Heart left ventricle (tissue), 16 donors: ENCODE data around the gene BICC1. TPM values are rescaled to one million over a fixed set of nuclear protein-coding genes. Genes with fewer than 3 reads are reported as not detected.

Experiments used
- ATAC-seq, 4 donors: fragments of 200-7000 bp; cut with Tn5 transposase; one replicate each; pipeline ENCODE4 v1.9.1; 2020 to 2022; ENCODE audit warnings: moderate library complexity in 4 of 4, mild to moderate bottlenecking in 3 of 4, moderate number of reproducible peaks in 1 of 4
- DNase-seq, 5 donors: peaks; one replicate each; pipeline ENCODE4 v3.0.0-alpha.2; 2020
- H3K27ac ChIP-seq, 12 donors: fragments of 200-600 bp; sonication (generic) in 4 of 12; one replicate each; pipeline versions ENCODE4 v1.5.0 to v1.8.0; 2016 to 2022; ENCODE audit warnings: mild to moderate bottlenecking in 2 of 12
- H3K27me3 ChIP-seq, 9 donors: fragments of 200-600 bp; sonication (generic) in 2 of 9; one replicate each; pipeline versions ENCODE4 v1.5.1 to v1.8.0; 2016 to 2022; ENCODE audit warnings: mild to moderate bottlenecking in 3 of 9
- H3K36me3 ChIP-seq, 9 donors: fragments of 200-600 bp; sonication (generic) in 2 of 9; one replicate each; pipeline versions ENCODE4 v1.5.0 to v1.8.0; 2018 to 2022; ENCODE audit warnings: mild to moderate bottlenecking in 2 of 9
- H3K4me1 ChIP-seq, 12 donors: fragments of 200-600 bp; sonication (generic) in 4 of 12; one replicate each; pipeline versions ENCODE4 v1.5.0 to v1.8.0; 2016 to 2022; ENCODE audit warnings: mild to moderate bottlenecking in 3 of 12
- H3K4me3 ChIP-seq, 12 donors: fragments of 200-600 bp; sonication (generic) in 4 of 12; one replicate each; pipeline versions ENCODE4 v1.5.0 to v1.8.0; 2017 to 2022; ENCODE audit warnings: mild to moderate bottlenecking in 9 of 12, moderate library complexity in 4 of 12
- H3K9me3 ChIP-seq, 12 donors: fragments of 200-600 bp; sonication (generic) in 4 of 12; one replicate each; pipeline versions ENCODE4 v1.5.0 to v1.8.0; 2016 to 2022; ENCODE audit warnings: mild to moderate bottlenecking in 1 of 12
- CTCF ChIP-seq, 12 donors: fragments of 200-600 bp; sonication (generic) in 4 of 12; IDR thresholded peaks; one replicate each; pipeline versions ENCODE4 v1.5.0 to v1.8.0; 2018 to 2022; ENCODE audit warnings: antibody characterized with exemption in 12 of 12, mild to moderate bottlenecking in 5 of 12
- POLR2A ChIP-seq, 2 donors: fragments of 450-650 bp; IDR thresholded peaks; one replicate each; pipeline ENCODE4 v1.6.1; 2017; ENCODE audit warnings: antibody characterized with exemption in 2 of 2, mild to moderate bottlenecking in 2 of 2, moderate library complexity in 2 of 2
- WGBS, 4 donors: extraction: QIAGEN DNeasy Blood & Tissue Kit in 2 of 4; methylation state at CpG; one replicate each; pipeline versions ENCODE4 v1.1.5 to v1.1.7; 2013 to 2018; 5-methylcytosine and 5-hydroxymethylcytosine counted together
- intact Hi-C, 10 donors: fragments of 100-400 bp; cut with DNase I; formaldehyde crosslinking; loops; one replicate each; pipeline versions ENCODE4 v1.11.1 to v1.14.2; 2022
- polyA plus RNA-seq, 2 donors: library from polyadenylated mRNA; stranded (reverse); fragments of 200-250 nt; gene quantifications; one replicate each; pipeline ENCODE4 v1.2.3, GENCODE V29; 2013
- total RNA-seq, 9 donors: library from RNA; depleted of rRNA in 2 of 9; stranded (reverse); fragments of >200 nt in 2 of 9; fragmentation: NEBNext Ultra II Directional in 3 of 9; extraction: Animal tissue kit (Norgen Biotek cat#: 25700) in 3 of 9; gene quantifications; one replicate each; pipeline versions ENCODE4 v1.1.0 to v1.2.4, GENCODE V29; 2016 to 2023
- donor health status: ischemic (EF 13 %, LVEDD 7.1; RV severe dilation, severe dysfunction).
- donor health status: healthy with polysubstance abuse.
- donor health status: DM: no; HTN: yes; CAD: no.
- donor health status: DM: no; HTN: no; CAD: no.
- donor health status: ischemic (EF 25% LVEDD 6.9; RV normal size, moderate dysfunction).
- donor health status: ischemic (EF 25% LVEDD 5.7; RV mildly dilated, moderate dysfunction).
- donor health status: healthy.
- donor health status: DM: yes; HTN: yes; CAD: no.
- donor health status: ischemic (EF 35%, LVEDD 5.7; RV mildly dilated, moderate dysfunction).
- donor health status: nonischemic (EF 11% LVEDD 7.7; RV severe dilation, severe dysfunction).
- donor health status: DM: yes; HTN: yes; CAD: no.
- donor health status: PGD.
- donor health status: ischemic (EF 29% LVEDD 5.4; RV normal size, mild dysfunction).
- donor health status: nonischemic (EF 23%, LVEDD 6.1; RV moderate dilation, normal function).

The BICC1 gene
- total and polyA plus RNA-seq, 11 donors, result 1.6 to 18.7 (median 4.8) TPM

- Histone ChIP-seq H3K27me3 (no peaks in the 10 kb centered on the region), H3K27ac (peak overlapping the region in 7 of 12 donors; percentile 18 to 52 (median 33)), H3K36me3 (no peaks in the 10 kb centered on the region), H3K4me3 (no peak overlapping the region), H3K9me3 (no peaks in the 10 kb centered on the region), H3K4me1 (peaks cover 0 to 38% (median 1%) of the 10 kb centered on the region in 12 donors)
- TF ChIP-seq POLR2A (IDR thresholded peaks at IDR 0.05) (no peak), CTCF (IDR thresholded peaks at IDR 0.05) (no peak)
- peak in 2 of 4 donors; percentile 15 to 31 for ATAC-seq
- WGBS, 4 donors, result 35 to 48% (median 41%) methylated on average over 5 of the region's 5 CpGs
- no peak for DNase-seq
- intact Hi-C loops, result loop anchor here in 1 of 10 donors (10.0 kb wide), 2 partner anchors 132 to 262 kb away; partner anchors contain the start of gene BICC1
Observed at GRCh38 chr10:58776568-58777318, 264.1 kb downstream of the BICC1 start.

GRCh38 chr10:58778966-58779365 is 266.3 kb downstream of the BICC1 start:
- no peak for DNase-seq
- no peak for ATAC-seq
- H3K4me3 ChIP-seq, result no peak overlapping the region
- no peaks in the 10 kb centered on the region for H3K9me3 ChIP-seq
- no peaks in the 10 kb centered on the region for H3K27me3 ChIP-seq
- 72 to 83% (median 76%) methylated on average over 2 of the region's 2 CpGs for WGBS, 4 donors
- H3K4me1 ChIP-seq, result peaks cover 0 to 58% (median 9%) of the 10 kb centered on the region in 12 donors
- H3K27ac ChIP-seq, result peak overlapping the region in 2 of 12 donors; percentile 31 to 34
- TF ChIP-seq POLR2A (IDR thresholded peaks at IDR 0.05) (no peak), CTCF (IDR thresholded peaks at IDR 0.05) (no peak)
- no peaks in the 10 kb centered on the region for H3K36me3 ChIP-seq
- intact Hi-C loops, result loop anchor here in 1 of 10 donors (10.0 kb wide), 2 partner anchors 134 to 264 kb away; partner anchors contain the start of gene BICC1

- intact Hi-C loops, result loop anchor here in 1 of 10 donors (10.0 kb wide), 2 partner anchors 135 to 265 kb away; partner anchors contain the start of gene BICC1
Observed at GRCh38 chr10:58779594-58779993, 266.9 kb downstream of the BICC1 start.

More at GRCh38 chr10:58779594-58779993, 266.9 kb downstream of the BICC1 start:
- TF ChIP-seq CTCF (IDR thresholded peaks at IDR 0.05) (no peak), POLR2A (IDR thresholded peaks at IDR 0.05) (no peak)
- no peak for DNase-seq
- no peak overlapping the region for H3K4me3 ChIP-seq
- no peaks in the 10 kb centered on the region for H3K36me3 ChIP-seq
- H3K9me3 ChIP-seq, result no peaks in the 10 kb centered on the region
- ATAC-seq, result no peak
- peak overlapping the region in 5 of 12 donors; percentile 2 to 48 (median 6) for H3K27ac ChIP-seq
- H3K4me1 ChIP-seq, result peaks cover 0 to 56% (median 9%) of the 10 kb centered on the region in 12 donors
- WGBS, 4 donors, result 75 to 83% (median 79%) methylated on average over 5 of the region's 5 CpGs
- no peaks in the 10 kb centered on the region for H3K27me3 ChIP-seq
